Inferior parietal cortex (tissue), 1 donor: Measurements from ENCODE around the gene GRAP.

ENCODE experiments used
- DNase-seq: peaks from one replicate; pipeline ENCODE4 v3.0.0-alpha.2; 2016; ENCODE audit errors: extremely low spot score

The GRAP gene

DNA sequence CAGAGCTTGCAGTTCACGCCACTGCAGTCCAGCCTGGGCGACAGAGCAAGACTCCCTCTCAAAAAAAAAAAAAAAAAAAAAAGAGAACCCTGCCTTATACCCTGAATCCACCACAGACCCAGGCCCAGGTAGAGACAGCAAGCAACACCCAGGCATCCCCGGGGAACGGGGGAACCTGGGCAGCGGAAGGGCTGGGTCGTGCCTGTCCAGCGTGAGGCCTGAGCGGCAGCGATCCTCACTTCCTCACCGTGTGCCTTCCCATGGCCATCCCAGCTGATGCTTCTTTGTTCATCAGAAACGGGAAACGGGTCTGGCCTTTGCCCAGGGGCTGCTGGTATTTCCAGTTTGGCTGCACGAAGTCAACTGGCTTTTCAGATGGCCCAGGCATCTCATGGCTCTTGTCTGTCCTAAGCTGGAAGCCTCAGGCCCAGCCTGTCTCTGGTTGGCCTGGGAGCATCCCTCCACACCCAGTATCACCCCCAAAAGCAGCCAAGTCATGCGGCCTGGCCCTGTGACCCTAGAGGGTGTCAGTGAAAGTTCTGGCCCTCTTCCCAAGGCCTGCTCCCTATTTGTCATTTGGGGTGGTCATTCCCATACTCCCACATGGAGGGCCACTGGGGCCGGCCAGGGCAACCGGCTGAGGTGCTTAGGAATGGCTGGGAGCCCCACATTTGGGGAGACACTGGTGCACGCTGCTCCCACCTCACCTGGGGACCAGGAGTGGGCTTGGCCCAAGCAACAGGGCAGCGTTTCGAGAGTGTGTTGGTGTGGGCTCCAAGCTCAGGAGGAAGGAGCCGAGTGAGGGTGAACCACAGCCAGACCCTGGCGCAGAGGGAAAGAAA is 62.3 kb downstream of the GRAP start:
- no peak for DNase-seq

DNA sequence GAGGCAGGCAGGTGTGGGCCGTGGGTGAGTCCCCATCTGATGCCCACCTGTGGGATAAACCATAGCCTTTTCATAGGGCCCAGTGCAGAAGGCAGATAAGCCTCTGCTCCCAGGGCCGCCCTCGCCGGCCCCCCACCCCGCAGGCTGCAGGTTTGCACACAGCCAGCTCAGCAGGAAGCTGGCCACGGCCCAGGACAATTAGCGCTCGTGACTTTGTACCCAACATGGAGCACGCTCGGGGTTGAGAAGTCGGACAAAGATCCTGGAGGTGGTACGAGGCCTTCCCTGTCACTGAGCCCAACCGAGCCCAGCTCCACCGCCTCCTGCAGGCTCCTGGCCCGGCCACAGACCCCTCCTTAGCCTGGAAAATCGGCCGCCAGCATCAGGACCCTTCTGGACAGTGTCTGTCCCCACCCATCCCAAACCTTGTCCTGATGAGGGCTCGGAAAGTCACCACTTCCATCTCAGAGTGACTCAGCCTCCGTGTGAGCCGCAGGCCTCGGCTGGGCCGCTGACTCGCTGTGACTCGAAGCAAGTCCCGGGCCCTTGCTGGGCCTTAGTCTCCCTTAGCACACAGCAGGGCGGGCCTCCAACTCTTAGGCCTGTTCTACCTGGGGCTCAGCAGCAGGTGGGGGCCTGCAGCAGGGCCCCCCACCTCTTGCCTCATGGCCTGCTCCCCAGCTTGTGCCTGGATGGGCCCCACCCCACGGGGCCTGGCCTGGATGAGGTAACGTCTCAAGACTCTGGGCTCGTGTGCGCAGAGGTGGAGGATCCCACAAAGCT is 64.9 kb downstream of the GRAP start:
- DNase-seq, result no peak

DNA sequence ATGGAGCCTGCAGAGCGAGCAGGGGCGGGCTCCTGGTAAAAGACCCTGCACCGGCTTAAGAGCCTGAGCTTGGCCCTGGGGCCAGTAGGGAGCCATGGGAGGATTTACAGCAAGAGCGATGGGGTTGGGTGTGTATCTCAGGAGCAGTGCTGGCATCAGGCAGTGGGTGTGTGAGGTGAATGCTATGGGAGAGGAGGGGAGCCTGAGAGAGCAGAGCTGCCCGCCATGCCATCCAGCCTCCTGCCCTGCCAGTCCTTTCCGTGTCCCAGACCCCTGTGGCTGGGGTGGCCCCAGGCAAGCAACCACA is 65.5 kb downstream of the GRAP start:
- DNase-seq, result no peak

DNA sequence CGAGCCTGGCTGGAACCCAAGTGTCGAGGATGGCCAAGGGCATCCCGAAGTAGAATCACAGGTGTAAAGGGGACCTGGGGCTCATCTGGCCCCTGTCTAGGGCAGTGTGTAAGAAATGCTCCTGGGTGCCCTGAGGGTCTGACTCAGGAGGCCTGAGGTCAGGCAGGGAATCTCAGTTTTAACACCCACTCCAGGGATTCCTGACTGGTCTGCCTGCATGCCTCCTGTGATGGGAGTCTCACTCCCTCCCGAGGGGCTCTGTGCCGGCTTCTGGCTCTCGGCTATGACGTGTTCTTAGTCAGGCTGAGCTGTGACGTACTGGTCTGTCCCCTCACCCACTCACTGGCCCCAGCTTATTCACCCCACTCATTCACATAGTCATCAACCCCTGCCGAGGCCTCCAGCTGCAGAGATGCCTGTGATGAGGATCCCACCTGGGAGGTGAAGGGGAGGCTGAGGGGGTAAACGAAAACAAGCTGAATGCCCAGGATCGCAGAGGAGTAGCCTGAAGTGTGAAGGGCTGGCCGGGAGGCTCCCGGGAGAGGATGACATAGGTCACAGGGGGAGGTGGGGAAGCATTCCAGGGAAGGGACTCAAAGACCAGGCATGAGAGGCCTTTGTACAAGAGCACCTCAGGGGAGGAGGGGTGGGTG is 65.9 kb downstream of the GRAP start:
- no peak for DNase-seq

DNA sequence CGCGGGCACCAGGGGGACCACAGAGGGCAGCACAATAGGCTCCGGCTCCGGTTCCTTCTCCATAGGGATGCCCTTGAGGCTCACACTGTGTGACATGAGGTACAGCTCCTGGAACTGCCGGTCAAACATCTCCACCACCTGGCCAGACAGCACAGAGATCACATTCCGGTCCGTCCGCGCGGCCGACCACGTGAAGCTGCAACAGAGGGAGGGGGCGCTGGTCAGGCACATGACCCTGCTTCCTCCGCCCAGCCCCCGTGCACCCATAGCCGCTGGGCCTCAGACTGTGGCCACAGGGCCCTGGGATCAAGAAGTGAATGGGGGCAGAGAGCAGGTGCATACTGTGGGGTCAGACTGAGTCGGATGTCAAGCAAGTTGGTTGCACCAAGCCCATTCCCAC is 68.1 kb downstream of the GRAP start:
- DNase-seq, result no peak

DNA sequence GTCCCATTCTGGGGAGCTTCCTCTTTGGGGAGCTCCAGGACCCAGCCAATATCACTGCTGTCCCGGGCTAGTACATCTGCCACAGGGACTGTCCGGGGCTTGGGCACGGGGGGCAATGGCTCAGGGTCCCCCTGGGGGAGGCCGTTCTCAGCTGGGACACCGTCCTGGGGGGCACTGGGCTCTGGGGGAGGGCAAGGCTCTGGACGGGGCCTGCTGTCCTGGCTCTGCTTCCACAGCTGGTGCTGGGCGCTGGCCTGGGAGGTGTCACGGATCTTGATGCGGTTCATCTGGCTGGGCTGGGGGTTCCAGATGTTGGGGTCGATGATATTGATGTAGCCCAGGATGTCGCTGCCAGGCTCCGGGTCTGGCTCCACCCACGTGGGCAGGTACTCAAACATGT is 68.7 kb downstream of the GRAP start:
- no peak for DNase-seq

DNA sequence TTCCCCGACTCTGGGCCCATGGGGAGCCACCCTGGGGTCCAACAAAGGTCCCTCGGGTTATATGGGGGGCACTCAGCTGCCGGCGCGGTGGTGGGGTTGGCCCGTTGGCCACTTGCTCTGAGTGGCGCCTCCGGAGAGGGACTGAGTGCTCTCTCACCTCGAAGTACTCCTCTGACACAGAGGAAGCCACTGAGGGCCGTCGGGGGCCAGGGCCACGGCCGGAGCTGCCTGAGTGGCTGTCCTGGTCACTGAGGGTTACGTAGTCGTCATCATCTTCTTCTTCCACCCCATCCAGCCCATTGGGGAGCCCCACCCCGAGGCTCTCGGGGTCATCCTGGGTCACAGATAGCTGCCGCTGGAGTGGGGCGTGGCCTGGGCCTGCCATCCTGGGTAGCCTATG is 69.1 kb downstream of the GRAP start:
- DNase-seq, result no peak

DNA sequence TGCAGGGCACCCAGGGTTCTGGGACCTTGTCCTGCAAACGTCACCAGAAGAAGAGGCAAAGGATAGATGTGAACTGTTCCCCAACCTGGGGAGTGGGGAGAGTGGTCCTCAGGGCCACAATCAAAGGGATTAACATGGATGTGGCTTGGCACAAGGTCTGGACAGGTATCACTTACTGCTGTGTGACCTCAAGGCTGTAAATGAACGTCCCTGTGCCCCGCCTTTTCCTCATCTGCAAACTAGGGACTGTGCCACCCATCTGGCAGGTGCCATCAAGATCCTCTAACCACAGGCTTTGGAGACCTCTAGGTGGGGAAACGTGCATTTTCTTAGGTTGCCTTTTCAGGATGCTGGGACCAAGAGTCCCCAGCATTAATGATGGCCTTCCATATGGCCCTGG is 69.7 kb downstream of the GRAP start:
- DNase-seq, result no peak

DNA sequence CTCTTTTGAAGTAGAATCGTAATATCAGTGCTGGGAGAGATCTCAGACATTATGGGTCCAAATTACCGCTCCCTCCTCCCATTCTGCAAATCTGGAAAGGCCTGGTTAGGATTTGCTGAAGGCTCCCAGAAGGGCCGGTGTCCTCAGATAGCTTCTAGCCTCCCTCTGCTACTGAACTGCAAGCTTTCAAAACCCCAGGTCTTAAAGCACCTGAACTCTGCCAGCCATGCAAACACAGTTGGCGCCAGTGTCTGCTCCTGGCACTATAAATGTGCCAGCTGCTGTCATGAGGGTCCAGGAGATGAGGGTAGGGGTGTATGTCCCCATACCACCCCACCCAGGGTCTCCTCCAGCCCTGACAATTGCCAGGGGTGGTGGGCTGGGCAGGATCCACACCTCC is 70.6 kb downstream of the GRAP start:
- DNase-seq, result no peak

DNA sequence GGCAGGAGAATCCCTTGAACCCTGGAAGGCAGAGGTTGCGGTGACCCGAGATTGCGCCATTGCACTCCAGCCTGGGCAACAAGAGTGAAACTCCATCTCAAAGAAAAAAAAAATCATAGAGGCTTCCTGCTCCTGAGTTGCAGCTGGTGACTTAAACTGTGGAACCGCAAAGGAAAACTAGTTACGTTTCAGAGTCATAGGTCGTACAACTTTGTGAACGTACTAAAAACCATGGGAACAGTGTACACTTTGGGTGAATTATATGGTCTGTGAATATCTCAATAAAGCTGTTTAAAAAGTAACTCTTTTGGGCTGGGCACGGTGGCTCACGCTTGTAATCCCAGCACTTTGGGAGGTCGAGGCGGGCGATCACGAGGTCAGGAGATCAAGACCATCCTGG is 71.2 kb downstream of the GRAP start:
- no peak for DNase-seq

DNA sequence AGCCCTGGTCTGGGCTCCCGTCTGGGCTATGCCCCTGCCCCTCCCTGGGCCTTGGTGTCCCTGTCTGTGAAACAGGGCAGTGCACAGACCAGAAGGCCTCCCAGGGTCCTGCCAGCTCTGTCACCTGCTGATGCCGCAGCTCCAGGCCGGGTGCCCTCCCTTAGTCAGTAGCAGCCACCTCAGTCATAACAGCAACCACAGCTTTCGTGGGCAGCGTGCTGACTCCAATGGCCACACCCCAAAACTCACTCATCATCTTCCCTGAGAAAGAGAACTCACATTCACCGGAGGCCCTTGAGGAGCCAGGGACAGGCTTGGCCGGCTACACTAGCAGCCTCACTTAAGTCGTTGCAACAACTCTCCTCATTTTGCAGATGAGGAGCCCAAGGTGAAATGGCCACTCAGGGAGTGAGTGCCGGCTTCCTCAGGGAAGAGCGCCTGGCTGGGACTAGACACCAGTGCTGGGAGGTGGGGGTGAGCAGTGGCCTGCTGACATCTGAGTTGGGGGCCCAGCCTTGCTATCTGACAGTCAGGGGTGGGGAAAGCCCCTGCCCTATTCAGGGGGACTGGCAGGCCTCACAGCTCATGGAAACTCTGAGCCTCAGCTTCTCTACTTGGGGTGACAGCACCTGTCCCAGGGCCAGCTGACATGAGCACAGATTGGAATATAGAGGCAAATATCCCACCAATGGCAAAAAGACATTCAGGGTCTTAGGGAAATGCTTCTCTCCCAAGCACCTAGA is 72.2 kb downstream of the GRAP start:
- no peak for DNase-seq

DNA sequence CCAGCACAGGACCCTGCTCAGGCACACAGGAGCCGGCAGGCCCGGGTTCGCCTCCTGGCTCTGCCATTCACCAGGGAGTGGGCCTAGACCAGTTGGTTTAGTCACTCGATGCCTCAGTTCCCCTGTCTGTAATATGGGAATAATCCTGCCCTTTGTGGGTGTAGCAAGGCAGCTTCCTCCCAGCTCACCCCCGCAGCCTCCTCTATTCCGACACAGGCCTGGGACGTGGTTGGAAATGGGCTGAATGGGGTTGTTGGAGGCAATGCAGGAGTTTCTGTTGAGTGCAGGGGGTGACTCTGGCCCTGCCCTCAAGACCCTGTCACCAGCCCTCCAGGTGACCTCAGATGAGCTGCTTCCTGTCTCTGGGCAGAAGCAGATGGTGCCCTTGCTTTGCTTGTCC is 75.0 kb downstream of the GRAP start:
- no peak for DNase-seq
